Measurements from ENCODE around the gene GRM8.

- TF ChIP-seq CTCF (IDR thresholded peaks at IDR 0.05) (no peak), POLR2A (IDR thresholded peaks at IDR 0.05) (no peak)
Observed at GRCh38 chr7:126953461-126953860, 299.3 kb downstream of the GRM8 start.

Data from breast epithelium (tissue), 3 donors.